Activated gamma-delta T cell treated with anti-CD3 and anti-CD28 coated beads, Interleukin-2, amount 50 U/mL, for 16 hours (primary cell): Measurements from ENCODE around the gene CAPN11.
"Not testable (repeated sequence)": the region's sequence is repeated elsewhere in the genome, so short reads cannot be mapped to it uniquely, and the experiment has no call there.

Experiments
- DNase-seq: peaks from one replicate; pipeline ENCODE4 v3.0.0-alpha.2; 2020; ENCODE audit warnings: low read depth

Gene CAPN11

DNA sequence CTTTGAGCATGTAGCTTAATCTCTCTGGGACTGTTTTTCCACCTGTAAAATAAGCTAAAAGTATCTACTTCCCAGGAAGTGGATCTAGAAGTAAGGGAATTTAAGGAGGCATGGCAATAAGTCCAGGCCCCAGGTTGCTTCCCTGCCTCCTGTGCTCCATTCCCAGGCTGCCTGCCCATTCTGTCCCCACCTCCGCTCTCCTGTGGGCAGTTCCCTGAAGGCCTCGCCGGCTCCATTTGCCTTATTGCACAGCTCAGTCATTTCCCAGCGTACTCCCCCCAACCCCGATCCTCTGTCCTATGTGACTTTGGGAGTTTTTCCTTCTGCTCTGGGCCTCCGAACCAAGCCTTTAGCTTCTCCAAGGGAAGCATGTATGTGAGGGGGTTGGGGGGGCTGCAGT is 69.4 kb downstream of the CAPN11 start:
- no peak for DNase-seq

DNA sequence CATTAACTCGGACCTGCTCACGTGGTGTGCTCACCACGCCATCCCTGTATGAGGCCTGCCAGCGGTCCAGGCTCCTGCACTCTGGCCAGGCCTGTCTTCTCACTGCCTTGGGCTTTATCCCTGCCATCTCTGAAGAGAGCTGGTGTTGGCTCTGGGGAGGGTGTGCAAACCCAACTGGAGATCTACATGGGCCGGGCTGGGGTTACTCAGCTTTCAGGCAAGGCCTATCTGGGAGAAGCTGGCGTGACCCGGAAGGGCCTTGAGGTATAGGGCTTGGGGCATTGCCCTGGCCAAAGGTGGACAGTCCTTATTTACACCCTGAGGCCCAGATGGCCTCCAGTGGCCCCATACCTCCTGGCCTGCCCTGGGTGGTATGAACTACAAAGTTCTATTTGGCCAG is 69.8 kb downstream of the CAPN11 start:
- no peak for DNase-seq

DNA sequence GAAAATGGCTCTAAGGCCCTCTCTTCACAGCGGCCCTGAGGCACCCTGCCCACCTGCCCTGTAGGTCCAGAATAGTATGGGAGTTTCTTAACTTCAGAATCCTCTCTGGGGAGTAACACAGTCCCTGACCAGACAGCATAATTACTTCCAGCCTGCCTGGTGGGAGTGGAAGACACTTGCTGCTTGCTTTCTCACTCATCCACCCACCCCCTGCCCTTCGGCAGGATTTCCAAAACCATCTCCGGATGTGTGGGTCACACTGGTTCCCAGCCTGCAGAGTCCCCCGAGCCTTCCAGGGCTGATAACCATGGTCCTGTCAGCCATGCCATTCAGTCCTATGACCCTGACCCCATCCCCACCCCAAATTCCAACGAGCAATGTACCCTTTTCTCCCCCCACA is 70.2 kb downstream of the CAPN11 start:
- no peak for DNase-seq

DNA sequence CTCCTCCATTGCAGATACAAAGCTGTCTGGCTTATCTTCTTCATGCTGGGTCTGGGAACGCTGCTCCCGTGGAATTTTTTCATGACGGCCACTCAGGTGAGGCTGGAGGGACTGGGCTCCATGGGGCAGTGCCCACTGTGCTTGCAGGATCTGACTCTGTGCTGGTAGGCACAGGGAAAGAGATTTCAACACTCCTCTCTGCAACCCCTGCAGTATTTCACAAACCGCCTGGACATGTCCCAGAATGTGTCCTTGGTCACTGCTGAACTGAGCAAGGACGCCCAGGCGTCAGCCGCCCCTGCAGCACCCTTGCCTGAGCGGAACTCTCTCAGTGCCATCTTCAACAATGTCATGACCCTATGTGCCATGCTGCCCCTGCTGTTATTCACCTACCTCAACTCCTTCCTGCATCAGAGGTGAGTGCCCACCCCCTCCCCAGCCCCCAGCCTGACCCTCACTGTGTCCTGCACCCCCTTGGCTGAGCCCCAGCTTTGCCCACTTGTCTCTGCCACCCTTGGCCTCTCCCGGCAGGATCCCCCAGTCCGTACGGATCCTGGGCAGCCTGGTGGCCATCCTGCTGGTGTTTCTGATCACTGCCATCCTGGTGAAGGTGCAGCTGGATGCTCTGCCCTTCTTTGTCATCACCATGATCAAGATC is 70.9 kb downstream of the CAPN11 start:
- DNase-seq: no peak

DNA sequence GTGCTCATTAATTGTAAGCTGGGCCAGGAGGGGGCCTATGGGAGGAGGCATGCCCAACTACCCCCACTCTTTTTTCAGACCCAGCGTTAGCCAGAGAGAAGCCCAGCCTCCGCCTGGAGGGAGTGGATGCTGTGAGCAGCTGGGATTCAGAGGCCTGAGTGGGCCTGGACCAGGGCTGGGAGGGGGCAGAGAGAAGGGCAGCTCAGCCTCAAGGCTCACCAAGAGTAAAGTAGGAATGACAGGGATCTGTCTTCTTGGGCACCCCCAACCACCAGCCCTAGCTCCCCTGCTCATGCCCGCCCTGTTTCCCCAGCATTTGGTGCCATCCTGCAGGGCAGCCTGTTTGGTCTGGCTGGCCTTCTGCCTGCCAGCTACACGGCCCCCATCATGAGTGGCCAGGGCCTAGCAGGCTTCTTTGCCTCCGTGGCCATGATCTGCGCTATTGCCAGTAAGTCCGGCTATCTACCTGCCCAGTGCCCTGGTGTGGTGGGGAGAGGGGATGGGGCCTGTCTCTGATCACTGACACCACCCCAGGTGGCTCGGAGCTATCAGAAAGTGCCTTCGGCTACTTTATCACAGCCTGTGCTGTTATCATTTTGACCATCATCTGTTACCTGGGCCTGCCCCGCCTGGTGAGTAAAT is 71.5 kb downstream of the CAPN11 start:
- DNase-seq: no peak

- DNase-seq: not testable (repeated sequence)
Observed at GRCh38 chr6:44231426-44231825, 72.8 kb downstream of the CAPN11 start.

DNA sequence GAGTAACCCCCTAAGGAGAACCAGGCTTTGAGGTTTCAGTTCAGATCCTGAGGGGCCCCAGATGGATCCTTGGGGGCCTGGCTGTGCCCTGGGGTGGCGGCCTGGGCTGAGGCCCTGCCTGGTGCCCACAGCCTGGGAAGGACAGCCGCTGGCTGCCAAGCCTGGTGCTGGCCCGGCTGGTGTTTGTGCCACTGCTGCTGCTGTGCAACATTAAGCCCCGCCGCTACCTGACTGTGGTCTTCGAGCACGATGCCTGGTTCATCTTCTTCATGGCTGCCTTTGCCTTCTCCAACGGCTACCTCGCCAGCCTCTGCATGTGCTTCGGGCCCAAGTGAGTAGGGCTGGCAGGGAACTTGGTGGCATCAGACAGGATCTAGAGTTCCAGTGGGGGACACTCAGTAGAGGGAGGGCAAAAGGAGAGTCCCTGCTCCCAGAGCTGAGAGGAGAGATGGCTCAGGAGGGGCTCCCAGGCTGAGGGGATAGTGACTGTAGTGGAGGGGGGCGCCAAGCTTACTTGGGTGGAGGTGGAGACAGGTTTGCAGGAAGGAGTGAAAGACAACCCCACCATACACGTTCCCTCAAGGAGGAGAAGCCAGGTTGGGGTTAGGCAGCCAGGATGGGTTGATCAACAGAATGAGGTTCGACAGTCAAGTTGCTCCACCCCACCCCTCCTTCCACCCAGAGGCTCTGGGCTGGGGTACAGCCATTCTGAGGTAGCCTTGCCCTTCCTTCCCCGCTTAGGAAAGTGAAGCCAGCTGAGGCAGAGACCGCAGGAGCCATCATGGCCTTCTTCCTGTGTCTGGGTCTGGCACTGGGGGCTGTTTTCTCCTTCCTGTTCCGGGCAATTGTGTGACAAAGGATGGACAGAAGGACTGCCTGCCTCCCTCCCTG is 74.3 kb downstream of the CAPN11 start:
- DNase-seq: no peak

DNA sequence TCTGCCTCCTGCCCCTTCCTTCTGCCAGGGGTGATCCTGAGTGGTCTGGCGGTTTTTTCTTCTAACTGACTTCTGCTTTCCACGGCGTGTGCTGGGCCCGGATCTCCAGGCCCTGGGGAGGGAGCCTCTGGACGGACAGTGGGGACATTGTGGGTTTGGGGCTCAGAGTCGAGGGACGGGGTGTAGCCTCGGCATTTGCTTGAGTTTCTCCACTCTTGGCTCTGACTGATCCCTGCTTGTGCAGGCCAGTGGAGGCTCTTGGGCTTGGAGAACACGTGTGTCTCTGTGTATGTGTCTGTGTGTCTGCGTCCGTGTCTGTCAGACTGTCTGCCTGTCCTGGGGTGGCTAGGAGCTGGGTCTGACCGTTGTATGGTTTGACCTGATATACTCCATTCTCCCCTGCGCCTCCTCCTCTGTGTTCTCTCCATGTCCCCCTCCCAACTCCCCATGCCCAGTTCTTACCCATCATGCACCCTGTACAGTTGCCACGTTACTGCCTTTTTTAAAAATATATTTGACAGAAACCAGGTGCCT is 75.0 kb downstream of the CAPN11 start:
- no peak for DNase-seq
